ENCODE results near the gene TIGAR.

DNA sequence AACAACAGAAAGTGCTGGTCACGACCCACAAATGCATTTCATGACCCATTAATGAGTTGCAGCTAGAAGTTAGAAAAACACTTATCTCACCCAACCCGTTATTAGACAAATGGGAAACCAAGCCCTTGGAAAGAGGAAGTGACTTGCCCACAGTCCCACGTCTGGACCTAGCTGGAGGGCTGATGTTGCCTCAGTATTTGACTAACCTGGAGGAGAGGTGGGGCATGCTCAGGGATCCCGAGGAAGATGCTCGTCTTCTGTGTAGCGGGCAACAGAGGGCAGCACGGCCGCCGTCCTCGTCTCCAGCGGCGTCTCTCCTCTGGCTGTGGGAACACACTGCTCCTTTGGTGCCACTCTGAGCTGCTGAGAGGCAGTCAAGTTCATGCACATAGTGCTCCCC, 34.8 kb upstream of the TIGAR start:
- TF ChIP-seq, protein P1, sequence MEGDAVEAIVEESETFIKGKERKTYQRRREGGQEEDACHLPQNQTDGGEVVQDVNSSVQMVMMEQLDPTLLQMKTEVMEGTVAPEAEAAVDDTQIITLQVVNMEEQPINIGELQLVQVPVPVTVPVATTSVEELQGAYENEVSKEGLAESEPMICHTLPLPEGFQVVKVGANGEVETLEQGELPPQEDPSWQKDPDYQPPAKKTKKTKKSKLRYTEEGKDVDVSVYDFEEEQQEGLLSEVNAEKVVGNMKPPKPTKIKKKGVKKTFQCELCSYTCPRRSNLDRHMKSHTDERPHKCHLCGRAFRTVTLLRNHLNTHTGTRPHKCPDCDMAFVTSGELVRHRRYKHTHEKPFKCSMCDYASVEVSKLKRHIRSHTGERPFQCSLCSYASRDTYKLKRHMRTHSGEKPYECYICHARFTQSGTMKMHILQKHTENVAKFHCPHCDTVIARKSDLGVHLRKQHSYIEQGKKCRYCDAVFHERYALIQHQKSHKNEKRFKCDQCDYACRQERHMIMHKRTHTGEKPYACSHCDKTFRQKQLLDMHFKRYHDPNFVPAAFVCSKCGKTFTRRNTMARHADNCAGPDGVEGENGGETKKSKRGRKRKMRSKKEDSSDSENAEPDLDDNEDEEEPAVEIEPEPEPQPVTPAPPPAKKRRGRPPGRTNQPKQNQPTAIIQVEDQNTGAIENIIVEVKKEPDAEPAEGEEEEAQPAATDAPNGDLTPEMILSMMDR (IDR thresholded peaks at IDR 0.05) = no peak
- TF ChIP-seq EP300 (IDR thresholded peaks at IDR 0.05) (no peak), POLR2A (IDR thresholded peaks at IDR 0.05) (no peak), POLR2AphosphoS5 (IDR thresholded peaks at IDR 0.05) (no peak)
